WTC11 (cell line): ENCODE data around the gene HSF2BP. TPM values are rescaled to one million over a fixed set of nuclear protein-coding genes. Genes with fewer than 3 reads are reported as not detected.

Source experiments
- ATAC-seq: fragments of 200-7000 bp; cut with Tn5 transposase; 2 replicates; pipeline ENCODE4 v1.10.0; 2021; ENCODE audit warnings: mild to moderate bottlenecking, moderate library complexity
- CTCF ChIA-PET: fragments of 300-600 bp; sonication (Branson Sonifier 250); formaldehyde crosslinking; loops from one replicate; lab custom pipeline; 2021; ENCODE audit warnings: antibody characterized with exemption; lab: Charles Lee
- POLR2A ChIA-PET: fragments of 350-600 bp; sonication (Branson Sonifier 250); formaldehyde crosslinking; loops from one replicate; lab custom pipeline; 2021; ENCODE audit warnings: antibody characterized with exemption; lab: Charles Lee
- DNase-seq: peaks from one replicate; pipeline ENCODE4 v3.0.0; 2021; ENCODE audit warnings: low spot score
- H3K27ac Mint-ChIP-seq: 2 replicates; pipeline ENCODE4 v1.8.0; 2021; ENCODE audit warnings: mixed read lengths
- H3K27me3 Mint-ChIP-seq: 2 replicates; pipeline ENCODE4 v1.8.0; 2021; ENCODE audit warnings: low read depth, mild to moderate bottlenecking, moderate library complexity, mixed read lengths
- H3K36me3 Mint-ChIP-seq: 2 replicates; pipeline ENCODE4 v1.8.0; 2021; ENCODE audit warnings: mixed read lengths
- H3K4me1 Mint-ChIP-seq: 2 replicates; pipeline ENCODE4 v1.8.0; 2022; ENCODE audit warnings: mixed read lengths
- H3K4me3 Mint-ChIP-seq: 2 replicates; pipeline ENCODE4 v1.8.0; 2021; ENCODE audit warnings: mild to moderate bottlenecking, moderate library complexity, mixed read lengths
- H3K9me3 Mint-ChIP-seq: 2 replicates; pipeline ENCODE4 v1.8.0; 2021; ENCODE audit warnings: mixed read lengths
- ATF6 ChIP-seq: sonication (generic); formaldehyde crosslinking; IDR thresholded peaks from 2 replicates; pipeline ENCODE4 v1.8.1; 2023; ENCODE audit warnings: mild to moderate bottlenecking, missing genetic modification reagents
- CREB1 ChIP-seq: sonication (generic); formaldehyde crosslinking; IDR thresholded peaks from 2 replicates; pipeline ENCODE4 v1.8.0; 2023; ENCODE audit warnings: mild to moderate bottlenecking, missing genetic modification reagents
- CREM ChIP-seq: sonication (generic); formaldehyde crosslinking; IDR thresholded peaks from 2 replicates; pipeline ENCODE4 v1.8.1; 2022; ENCODE audit warnings: mild to moderate bottlenecking, missing genetic modification reagents, moderate library complexity
- E2F4 ChIP-seq: sonication (generic); formaldehyde crosslinking; IDR thresholded peaks from 2 replicates; pipeline ENCODE4 v1.8.1; 2022; ENCODE audit warnings: low read depth, mild to moderate bottlenecking, moderate library complexity, missing genetic modification reagents, borderline replicate concordance
- FOXP1 ChIP-seq: sonication (generic); formaldehyde crosslinking; IDR thresholded peaks from 2 replicates; pipeline ENCODE4 v1.8.0; 2022; ENCODE audit warnings: missing genetic modification reagents, mild to moderate bottlenecking, moderate library complexity, borderline replicate concordance
- HMGA2 ChIP-seq: fragments of 250-450 bp; sonication (Bioruptor Pico); IDR thresholded peaks from 2 replicates; pipeline ENCODE4 v1.4.0; 2021; ENCODE audit warnings: mild to moderate bottlenecking, moderate library complexity
- IRF1 ChIP-seq: sonication (generic); formaldehyde crosslinking; IDR thresholded peaks from 2 replicates; pipeline ENCODE4 v1.8.0; 2023; ENCODE audit warnings: missing genetic modification reagents
- JUN ChIP-seq: sonication (generic); formaldehyde crosslinking; IDR thresholded peaks from 2 replicates; pipeline ENCODE4 v1.8.0; 2023; ENCODE audit warnings: mild to moderate bottlenecking, missing genetic modification reagents
- MXD4 ChIP-seq: fragments of 250-450 bp; sonication (Bioruptor Pico); IDR thresholded peaks from 2 replicates; pipeline ENCODE4 v1.8.0; 2021; ENCODE audit warnings: mild to moderate bottlenecking, moderate library complexity, borderline replicate concordance
- NFATC4 ChIP-seq: fragments of 250-450 bp; sonication (Bioruptor Pico); IDR thresholded peaks from 2 replicates; pipeline ENCODE4 v1.9.0; 2021; ENCODE audit warnings: mild to moderate bottlenecking
- PRRX2 ChIP-seq: fragments of 250-450 bp; sonication (Bioruptor Pico); IDR thresholded peaks from 2 replicates; pipeline ENCODE4 v1.8.0; 2021; ENCODE audit warnings: mild to moderate bottlenecking
- ZNF138 ChIP-seq: sonication (generic); formaldehyde crosslinking; conservative IDR thresholded peaks from 2 replicates; pipeline ENCODE4 v1.8.1; 2022; ENCODE audit warnings: mild to moderate bottlenecking, moderate library complexity, missing genetic modification reagents
- ZNF219 ChIP-seq: sonication (generic); formaldehyde crosslinking; IDR thresholded peaks from 2 replicates; pipeline ENCODE4 v1.8.0; 2023; ENCODE audit warnings: missing genetic modification reagents, mild to moderate bottlenecking, borderline replicate concordance
- ZNF317 ChIP-seq: sonication (generic); formaldehyde crosslinking; IDR thresholded peaks from 2 replicates; pipeline ENCODE4 v1.8.1; 2023; ENCODE audit warnings: low read depth, mild to moderate bottlenecking, moderate library complexity, missing genetic modification reagents, borderline replicate concordance
- ZNF416 ChIP-seq: fragments of 250-450 bp; sonication (Bioruptor Pico); IDR thresholded peaks from 2 replicates; pipeline ENCODE4 v1.9.0; 2021; ENCODE audit warnings: mild to moderate bottlenecking, inconsistent platforms
- ZNF425 ChIP-seq: fragments of 250-450 bp; sonication (Bioruptor Pico); conservative IDR thresholded peaks from 2 replicates; pipeline ENCODE4 v1.9.0; 2021; ENCODE audit warnings: mild to moderate bottlenecking
- ZNF512 ChIP-seq: sonication (generic); formaldehyde crosslinking; IDR thresholded peaks from 2 replicates; pipeline ENCODE4 v1.8.1; 2022; ENCODE audit warnings: missing genetic modification reagents, borderline replicate concordance
- total RNA-seq: library from RNA; stranded (reverse); gene quantifications from 3 replicates; pipeline ENCODE4 v1.2.3, GENCODE V29; 2021
- TF ChIP-seq, protein P1 (sequence below): sonication (generic); formaldehyde crosslinking; IDR thresholded peaks from 2 replicates; pipeline ENCODE4 v1.8.0; 2022; ENCODE audit warnings: mild to moderate bottlenecking, missing genetic modification reagents

The HSF2BP gene
- total RNA-seq, 1 experiment from 2014 or later, result 1.1 TPM

- Mint-ChIP-seq H3K27me3 (no peaks in the 10 kb centered on the region), H3K4me3 (no peak overlapping the region), H3K4me1 (peaks cover 4% of the 10 kb centered on the region; the same call in 1 of the 2 replicates), H3K36me3 (no peaks in the 10 kb centered on the region), H3K9me3 (no peaks in the 10 kb centered on the region), H3K27ac (no peak overlapping the region)
- CTCF ChIA-PET, result no interaction called here
- POLR2A ChIA-PET, result no interaction called here
- no peak for TF ChIP-seq ZNF512
- no peak for TF ChIP-seq IRF1
- TF ChIP-seq ZNF219 (CRISPR knock-in tag), result no peak
- TF ChIP-seq CREM (CRISPR knock-in tag), result no peak
- TF ChIP-seq CREB1 (CRISPR knock-in tag), result no peak
- ATAC-seq, result no peak
- no peak for DNase-seq
Observed at GRCh38 chr21:43608664-43609063, 50.6 kb downstream of the HSF2BP start.

DNA sequence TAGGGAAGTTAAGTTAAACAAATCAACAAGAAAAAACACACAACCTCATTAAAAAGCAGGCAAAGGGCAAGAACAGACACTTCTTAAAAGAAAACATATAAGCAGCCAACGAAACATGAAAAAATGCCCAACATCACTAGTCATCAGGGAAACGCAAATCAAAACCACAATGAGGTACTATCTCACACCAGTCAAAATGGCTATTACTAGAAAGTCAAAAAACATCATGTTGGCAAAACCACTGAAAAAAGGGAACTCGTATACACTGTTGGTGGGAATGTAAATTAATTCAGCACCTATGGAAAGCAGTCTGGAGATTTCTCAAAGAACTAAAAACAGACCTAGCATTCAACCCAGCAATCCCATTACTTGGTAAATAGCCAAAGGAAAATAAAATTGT lies 51.1 kb downstream of the HSF2BP start:
- H3K27ac Mint-ChIP-seq, result no peak overlapping the region
- ATAC-seq, result no peak

More for the DNA sequence above, 51.1 kb downstream of the HSF2BP start:
- TF ChIP-seq ATF6 (CRISPR knock-in tag) (no peak), JUN (CRISPR knock-in tag) (no peak), PRRX2 (no peak), ZNF416 (CRISPR knock-in tag) (no peak), CREM (CRISPR knock-in tag) (no peak), HMGA2 (CRISPR knock-in tag) (no peak), E2F4 (CRISPR knock-in tag) (no peak), MXD4 (CRISPR knock-in tag) (no peak), ZNF512 (no peak), ZNF425 (CRISPR knock-in tag) (no peak), FOXP1 (CRISPR knock-in tag) (no peak), ZNF138 (CRISPR knock-in tag) (no peak), NFATC4 (CRISPR knock-in tag) (no peak), ZNF317 (CRISPR knock-in tag) (no peak)
- TF ChIP-seq, protein P1, sequence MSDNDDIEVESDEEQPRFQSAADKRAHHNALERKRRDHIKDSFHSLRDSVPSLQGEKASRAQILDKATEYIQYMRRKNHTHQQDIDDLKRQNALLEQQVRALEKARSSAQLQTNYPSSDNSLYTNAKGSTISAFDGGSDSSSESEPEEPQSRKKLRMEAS (CRISPR knock-in tag), result no peak
- no peaks in the 10 kb centered on the region for H3K27me3 Mint-ChIP-seq
- CTCF ChIA-PET, result no interaction called here
- DNase-seq, result no peak
- H3K36me3 Mint-ChIP-seq, result no peaks in the 10 kb centered on the region
- POLR2A ChIA-PET, result no interaction called here
- peaks cover 4% of the 10 kb centered on the region; the same call in 1 of the 2 replicates for H3K4me1 Mint-ChIP-seq
- no peak overlapping the region for H3K4me3 Mint-ChIP-seq
- no peaks in the 10 kb centered on the region for H3K9me3 Mint-ChIP-seq
